ENCODE results near the gene UBE3C.
"Not testable (repeated sequence)": the region's sequence is repeated elsewhere in the genome, so short reads cannot be mapped to it uniquely, and the experiment has no call there.

The UBE3C gene

DNA sequence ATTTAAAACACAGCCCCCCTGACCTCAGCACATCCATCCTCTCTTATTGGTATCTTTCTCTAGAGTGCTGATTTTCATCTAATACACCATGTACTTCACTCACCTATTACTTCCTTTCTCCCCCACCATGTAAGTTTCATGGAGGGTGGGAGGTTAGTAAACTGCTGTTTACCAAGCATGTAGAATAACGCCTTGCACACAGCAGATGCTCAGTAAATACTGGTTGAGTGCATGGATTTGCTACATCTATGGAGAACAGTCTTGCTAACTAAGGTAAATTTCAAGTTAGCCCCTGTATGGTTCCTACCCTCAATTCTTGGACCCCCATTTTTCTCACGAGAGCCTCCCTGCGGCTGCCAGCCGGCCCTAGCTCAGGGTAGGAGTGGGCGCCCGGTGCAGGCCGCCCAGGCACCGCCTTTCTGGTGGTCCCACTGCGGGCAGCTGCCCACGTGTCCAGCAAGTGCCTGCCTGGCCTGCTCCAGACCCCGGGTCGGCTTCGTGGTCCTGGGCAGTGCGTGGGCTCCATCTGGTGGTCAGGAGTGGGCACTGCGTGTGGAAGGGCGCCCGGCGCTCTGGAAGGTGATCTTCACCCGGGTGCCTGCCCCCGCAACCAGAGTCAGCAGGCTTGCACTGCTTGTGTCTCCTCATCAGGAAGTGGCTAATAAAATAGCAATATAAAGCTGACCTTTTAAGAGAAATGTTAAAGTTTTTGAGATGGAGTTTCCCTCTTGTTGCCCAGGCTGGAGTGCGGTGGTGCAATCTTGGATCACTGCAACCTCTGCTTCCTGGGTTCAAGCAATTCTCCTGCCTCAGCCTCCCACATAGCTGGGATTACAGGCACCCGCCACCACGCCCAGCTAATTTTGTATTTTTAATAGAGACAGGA lies 134.7 kb downstream of the UBE3C start:
- Histone ChIP-seq H3K9me3 (ENCODE audit: control insufficient read depth, insufficient read depth, low read length) (no peaks in the 10 kb centered on the region), H3K27ac (ENCODE audit: low read depth, low read length) (no peak overlapping the region), H3K36me3 (ENCODE audit: control insufficient read depth, insufficient read depth, low read length) (peaks cover 23% of the 10 kb centered on the region), H3K27me3 (ENCODE audit: control insufficient read depth, insufficient read depth, low read length) (no peaks in the 10 kb centered on the region), H3K4me3 (ENCODE audit: low read depth, low read length) (no peak overlapping the region), H3K4me1 (ENCODE audit: control insufficient read depth, insufficient read depth, low read length) (no peaks in the 10 kb centered on the region), H3K9ac (ENCODE audit: low read depth, low read length) (no peak overlapping the region)

DNA sequence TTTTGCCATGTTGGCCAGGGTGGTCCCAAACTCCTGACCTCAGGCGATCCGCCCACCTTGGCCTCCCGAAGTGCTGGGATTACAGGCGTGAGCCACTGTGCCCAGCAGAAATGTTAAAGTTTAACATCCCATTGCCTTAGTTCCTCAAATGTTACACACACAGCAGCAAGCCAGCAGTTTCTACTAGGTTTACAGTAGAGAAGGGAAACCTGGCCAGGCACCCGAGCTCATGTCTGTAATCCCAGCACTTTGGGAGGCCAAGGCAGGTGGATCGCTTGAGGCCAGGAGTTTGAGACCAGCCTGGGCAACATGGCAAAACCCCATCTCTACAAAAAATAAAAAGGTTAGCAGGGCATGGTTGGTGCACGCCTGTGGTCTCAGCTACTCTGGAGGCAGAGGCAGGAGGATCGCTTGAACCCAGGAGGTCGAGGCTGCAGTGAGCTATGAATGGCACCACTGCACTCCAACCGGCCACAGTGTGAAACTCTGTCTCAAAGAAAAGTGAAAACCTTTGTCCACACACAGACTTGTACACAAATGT lies 135.4 kb downstream of the UBE3C start:
- not testable (repeated sequence) for H3K4me3 ChIP-seq (ENCODE audit: low read depth, low read length); H3K9me3 ChIP-seq (ENCODE audit: control insufficient read depth, insufficient read depth, low read length); H3K27me3 ChIP-seq (ENCODE audit: control insufficient read depth, insufficient read depth, low read length); H3K4me1 ChIP-seq (ENCODE audit: control insufficient read depth, insufficient read depth, low read length); H3K27ac ChIP-seq (ENCODE audit: low read depth, low read length); H3K9ac ChIP-seq (ENCODE audit: low read depth, low read length)
- peaks cover 21% of the 10 kb centered on the region for H3K36me3 ChIP-seq (ENCODE audit: control insufficient read depth, insufficient read depth, low read length)

DNA sequence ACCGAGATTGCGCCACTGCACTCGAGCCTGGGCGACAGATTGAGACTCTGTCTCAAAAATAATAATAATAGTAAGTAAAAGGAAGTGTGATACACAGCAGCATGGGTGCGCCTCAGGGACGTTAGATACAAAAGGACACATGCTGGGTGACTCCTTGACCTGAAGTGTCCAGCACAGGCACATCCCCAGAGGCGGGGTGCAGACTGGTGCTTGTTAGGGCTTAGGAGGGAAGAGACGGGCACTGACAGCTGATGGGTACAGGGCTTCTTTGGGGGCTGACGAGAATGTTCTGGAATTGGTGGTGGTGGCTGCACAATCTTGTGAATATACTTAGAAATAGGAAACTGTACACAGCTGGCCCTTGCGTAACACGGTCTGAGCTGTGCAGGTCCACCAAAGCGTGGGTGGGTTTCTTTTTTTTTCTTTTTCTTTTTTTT lies 136.3 kb downstream of the UBE3C start:
- Histone ChIP-seq H3K27ac (ENCODE audit: low read depth, low read length) (no peak overlapping the region), H3K27me3 (ENCODE audit: control insufficient read depth, insufficient read depth, low read length) (no peaks in the 10 kb centered on the region), H3K9me3 (ENCODE audit: control insufficient read depth, insufficient read depth, low read length) (no peaks in the 10 kb centered on the region), H3K4me1 (ENCODE audit: control insufficient read depth, insufficient read depth, low read length) (no peaks in the 10 kb centered on the region), H3K36me3 (ENCODE audit: control insufficient read depth, insufficient read depth, low read length) (peaks cover 13% of the 10 kb centered on the region), H3K4me3 (ENCODE audit: low read depth, low read length) (no peak overlapping the region), H3K9ac (ENCODE audit: low read depth, low read length) (no peak overlapping the region)

- Histone ChIP-seq H3K4me1 (ENCODE audit: control insufficient read depth, insufficient read depth, low read length) (no peaks in the 10 kb centered on the region), H3K4me3 (ENCODE audit: low read depth, low read length) (no peak overlapping the region), H3K27me3 (ENCODE audit: control insufficient read depth, insufficient read depth, low read length) (no peaks in the 10 kb centered on the region), H3K9me3 (ENCODE audit: control insufficient read depth, insufficient read depth, low read length) (no peaks in the 10 kb centered on the region), H3K27ac (ENCODE audit: low read depth, low read length) (no peak overlapping the region), H3K9ac (ENCODE audit: low read depth, low read length) (no peak overlapping the region), H3K36me3 (ENCODE audit: control insufficient read depth, insufficient read depth, low read length) (peaks cover 3% of the 10 kb centered on the region; the same call in 1 of the 2 replicates)
These were observed 137.4 kb downstream of the UBE3C start for GRCh38 chr7:157276091-157276561.

GRCh38 chr7:157276731-157277562 lies 138.2 kb downstream of the UBE3C start:
- H3K9ac ChIP-seq (ENCODE audit: low read depth, low read length): no peak overlapping the region

GRCh38 chr7:157277568-157277967 lies 138.8 kb downstream of the UBE3C start:
- not testable (repeated sequence) for H3K27ac ChIP-seq (ENCODE audit: low read depth, low read length)

More at GRCh38 chr7:157276731-157277562, 138.2 kb downstream of the UBE3C start:
- Histone ChIP-seq H3K4me3 (ENCODE audit: low read depth, low read length) (no peak overlapping the region), H3K36me3 (ENCODE audit: control insufficient read depth, insufficient read depth, low read length) (no peaks in the 10 kb centered on the region), H3K9me3 (ENCODE audit: control insufficient read depth, insufficient read depth, low read length) (no peaks in the 10 kb centered on the region), H3K4me1 (ENCODE audit: control insufficient read depth, insufficient read depth, low read length) (no peaks in the 10 kb centered on the region), H3K27me3 (ENCODE audit: control insufficient read depth, insufficient read depth, low read length) (no peaks in the 10 kb centered on the region), H3K27ac (ENCODE audit: low read depth, low read length) (no peak overlapping the region)

GRCh38 chr7:157278167-157278790 lies 139.6 kb downstream of the UBE3C start:
- Histone ChIP-seq H3K27ac (ENCODE audit: low read depth, low read length) (no peak overlapping the region), H3K27me3 (ENCODE audit: control insufficient read depth, insufficient read depth, low read length) (no peaks in the 10 kb centered on the region), H3K4me1 (ENCODE audit: control insufficient read depth, insufficient read depth, low read length) (peaks cover 4% of the 10 kb centered on the region), H3K4me3 (ENCODE audit: low read depth, low read length) (no peak overlapping the region), H3K36me3 (ENCODE audit: control insufficient read depth, insufficient read depth, low read length) (no peaks in the 10 kb centered on the region), H3K9me3 (ENCODE audit: control insufficient read depth, insufficient read depth, low read length) (no peaks in the 10 kb centered on the region), H3K9ac (ENCODE audit: low read depth, low read length) (no peak overlapping the region)

More at GRCh38 chr7:157277568-157277967, 138.8 kb downstream of the UBE3C start:
- not testable (repeated sequence) for H3K9ac ChIP-seq (ENCODE audit: low read depth, low read length); H3K36me3 ChIP-seq (ENCODE audit: control insufficient read depth, insufficient read depth, low read length); H3K9me3 ChIP-seq (ENCODE audit: control insufficient read depth, insufficient read depth, low read length); H3K27me3 ChIP-seq (ENCODE audit: control insufficient read depth, insufficient read depth, low read length); H3K4me1 ChIP-seq (ENCODE audit: control insufficient read depth, insufficient read depth, low read length); H3K4me3 ChIP-seq (ENCODE audit: low read depth, low read length)

DNA sequence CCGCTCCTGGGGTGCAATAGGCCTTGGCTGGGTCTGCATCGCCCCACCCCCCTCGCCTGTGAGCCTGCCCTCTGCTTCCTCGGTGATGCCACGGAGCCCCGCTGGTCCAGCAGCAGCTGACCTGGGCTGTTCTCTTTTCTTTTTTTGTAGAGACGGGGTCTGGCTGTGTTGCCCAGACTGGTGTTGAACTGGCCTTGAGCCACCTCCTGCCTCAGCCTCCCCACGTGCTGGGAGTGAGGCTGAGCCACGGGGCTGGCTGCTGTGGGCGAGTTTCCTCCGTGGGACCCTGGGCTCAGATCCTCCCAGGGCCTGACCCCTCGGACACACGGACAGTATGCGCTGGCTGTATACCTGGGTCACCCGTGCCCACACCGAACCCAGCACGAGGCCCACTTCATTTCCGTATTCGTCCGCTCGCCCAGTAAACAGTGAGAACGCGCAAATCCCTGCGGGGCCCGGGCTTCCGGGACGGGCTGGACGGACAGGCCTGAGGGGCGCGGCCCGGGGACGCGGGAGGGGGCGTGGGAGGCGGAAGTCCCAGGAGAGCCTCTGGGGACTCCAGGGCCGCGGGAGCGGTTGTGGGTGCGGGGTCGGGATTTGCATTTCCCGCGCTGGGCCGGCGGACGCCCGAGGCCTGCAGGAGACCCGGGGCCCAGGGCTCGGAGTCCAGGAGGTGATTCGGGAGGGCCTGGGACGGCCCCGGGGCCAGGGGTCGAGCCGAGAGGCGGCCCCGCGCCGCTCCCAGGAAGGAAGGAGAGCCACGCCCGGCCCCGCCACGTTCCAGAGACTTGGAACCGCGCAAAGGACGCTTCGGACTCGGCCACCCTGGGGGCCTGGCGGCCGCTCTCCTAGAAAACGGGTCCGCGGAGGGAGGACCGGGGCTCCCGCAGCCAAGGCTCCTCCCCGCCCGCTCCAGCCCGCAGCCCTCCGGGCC lies 140.3 kb downstream of the UBE3C start:
- H3K4me1 ChIP-seq (ENCODE audit: control insufficient read depth, insufficient read depth, low read length): peaks cover 4% of the 10 kb centered on the region
- H3K9ac ChIP-seq (ENCODE audit: low read depth, low read length): no peak overlapping the region
- H3K27ac ChIP-seq (ENCODE audit: low read depth, low read length): no peak overlapping the region
- no peak overlapping the region for H3K4me3 ChIP-seq (ENCODE audit: low read depth, low read length)
- no peaks in the 10 kb centered on the region for H3K9me3 ChIP-seq (ENCODE audit: control insufficient read depth, insufficient read depth, low read length)
- H3K27me3 ChIP-seq (ENCODE audit: control insufficient read depth, insufficient read depth, low read length): no peaks in the 10 kb centered on the region
- no peaks in the 10 kb centered on the region for H3K36me3 ChIP-seq (ENCODE audit: control insufficient read depth, insufficient read depth, low read length)

DNA sequence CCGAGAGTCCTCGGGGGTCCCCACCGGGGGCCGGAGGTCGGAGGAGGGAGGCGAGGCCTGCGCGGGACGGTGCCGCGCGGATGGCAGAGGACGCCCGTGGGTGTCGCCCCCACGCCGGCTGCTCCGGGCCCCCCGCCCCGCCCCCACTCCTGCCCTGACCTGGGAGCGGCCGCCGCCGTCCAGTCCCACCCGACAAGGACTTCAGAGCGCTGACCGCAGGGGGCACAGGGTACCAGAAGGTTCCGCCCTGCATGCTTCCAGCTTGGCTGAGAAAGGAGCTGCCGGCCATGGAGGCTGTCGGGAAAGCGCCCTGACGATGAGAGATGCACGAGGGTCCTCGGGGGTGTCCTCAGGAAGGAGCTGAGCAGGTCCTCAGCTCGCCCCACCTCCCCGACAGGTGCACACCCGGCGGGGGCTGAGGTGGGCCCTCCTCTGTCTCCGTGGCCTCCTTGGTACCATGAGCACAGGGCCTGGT lies 141.1 kb downstream of the UBE3C start:
- no peak overlapping the region for H3K9ac ChIP-seq (ENCODE audit: low read depth, low read length)
- H3K4me3 ChIP-seq (ENCODE audit: low read depth, low read length): no peak overlapping the region
- H3K27ac ChIP-seq (ENCODE audit: low read depth, low read length): no peak overlapping the region
- H3K27me3 ChIP-seq (ENCODE audit: control insufficient read depth, insufficient read depth, low read length): no peaks in the 10 kb centered on the region
- H3K36me3 ChIP-seq (ENCODE audit: control insufficient read depth, insufficient read depth, low read length): no peaks in the 10 kb centered on the region
- H3K9me3 ChIP-seq (ENCODE audit: control insufficient read depth, insufficient read depth, low read length): peaks cover 6% of the 10 kb centered on the region
- H3K4me1 ChIP-seq (ENCODE audit: control insufficient read depth, insufficient read depth, low read length): peaks cover 4% of the 10 kb centered on the region
